Left lung (tissue), 10 donors: Measurements from ENCODE around the gene ZHX3. TPM values are rescaled to one million over a fixed set of nuclear protein-coding genes. Genes with fewer than 3 reads are reported as not detected.
A peak's percentile ranks its signal among the peaks of the same experiment; 100 is the strongest.

Source experiments
- ATAC-seq: fragments of 200-7000 bp; cut with Tn5 transposase; one replicate; pipeline ENCODE4 v1.9.1; 2020; ENCODE audit warnings: moderate library complexity
- DNase-seq, 4 donors: peaks; one replicate each; pipeline ENCODE4 v3.0.0-alpha.2; 2013 to 2020
- H3K27ac ChIP-seq, 2 donors: fragments of 200-600 bp; sonication (generic) in 1 of 2; one replicate each; pipeline versions ENCODE4 v1.5.0 to v1.8.0; 2020 to 2021
- H3K27me3 ChIP-seq, 2 donors: fragments of 200-600 bp; sonication (generic) in 1 of 2; one replicate each; pipeline versions ENCODE4 v1.5.0 to v1.8.0; 2020 to 2021
- H3K36me3 ChIP-seq, 2 donors: fragments of 200-600 bp; sonication (generic) in 1 of 2; one replicate each; pipeline versions ENCODE4 v1.5.0 to v1.8.0; 2020 to 2021
- H3K4me1 ChIP-seq, 2 donors: fragments of 200-600 bp; one replicate each; pipeline ENCODE4 v1.8.0; 2021
- H3K4me3 ChIP-seq, 2 donors: fragments of 200-600 bp; sonication (generic) in 1 of 2; one replicate each; pipeline versions ENCODE4 v1.5.0 to v1.8.0; 2020 to 2021; ENCODE audit warnings: mild to moderate bottlenecking in 1 of 2
- H3K9me3 ChIP-seq, 2 donors: fragments of 200-600 bp; sonication (generic) in 1 of 2; one replicate each; pipeline versions ENCODE4 v1.5.0 to v1.8.0; 2020 to 2021
- CTCF ChIP-seq, 2 donors: fragments of 200-600 bp; sonication (generic) in 1 of 2; IDR thresholded peaks; one replicate each; pipeline versions ENCODE4 v1.5.0 to v1.8.0; 2021; ENCODE audit warnings: antibody characterized with exemption in 2 of 2
- intact Hi-C, 2 donors: fragments of 100-400 bp; cut with DNase I; formaldehyde crosslinking; loops; one replicate each; pipeline versions ENCODE4 v1.11.2 to v1.14.2; 2022
- polyA plus RNA-seq, 6 donors: library from polyadenylated mRNA; unstranded; fragments of 120-200 nt; gene quantifications; one replicate each; pipeline ENCODE4 v1.2.1, GENCODE V29; 2013; ENCODE audit not compliant: insufficient read length in 6 of 6
- total RNA-seq, 2 donors: library from RNA; stranded (reverse); fragmentation: NEBNext Ultra II Directional; extraction: Animal tissue kit (Norgen Biotek cat#: 25700); gene quantifications; one replicate each; pipeline ENCODE4 v1.2.1, GENCODE V29; 2021
- donor health status: DM: no; HTN: yes; CAD: no.
- donor health status: DM: no; HTN: no; CAD: no.

ZHX3 gene
- total and polyA plus RNA-seq, 8 donors = 8.1 to 47.9 (median 11.2) TPM

- intact Hi-C loops = loop anchor here in 1 of 2 donors (10.0 kb wide), 1 partner anchor 54 kb away; no protein-coding TSS in a partner anchor
- no peaks in the 10 kb centered on the region for H3K9me3 ChIP-seq
- H3K27me3 ChIP-seq = no peaks in the 10 kb centered on the region
- no peak overlapping the region for H3K27ac ChIP-seq
- DNase-seq = peak in 1 of 4 donors; percentile 25
- H3K4me3 ChIP-seq = no peak overlapping the region
- H3K36me3 ChIP-seq = peaks cover 6 to 89% of the 10 kb centered on the region in 2 donors
- TF ChIP-seq CTCF (IDR thresholded peaks at IDR 0.05) = no peak
- ATAC-seq = no peak
- peaks cover 0 to 17% of the 10 kb centered on the region in 2 donors for H3K4me1 ChIP-seq
Measured at GRCh38 chr20:41170386-41171105, 147.0 kb downstream of the ZHX3 start.

GRCh38 chr20:41169791-41170351 lies 147.7 kb downstream of the ZHX3 start:
- TF ChIP-seq CTCF (IDR thresholded peaks at IDR 0.05) = no peak
- Histone ChIP-seq H3K4me1 (peaks cover 0 to 17% of the 10 kb centered on the region in 2 donors), H3K9me3 (no peaks in the 10 kb centered on the region), H3K36me3 (peaks cover 6 to 92% of the 10 kb centered on the region in 2 donors), H3K27me3 (no peaks in the 10 kb centered on the region), H3K27ac (no peak overlapping the region), H3K4me3 (no peak overlapping the region)
- DNase-seq (peak in 1 of 4 donors; percentile 29), ATAC-seq (no peak)
- intact Hi-C loops = loop anchor here in 1 of 2 donors (10.0 kb wide), 1 partner anchor 55 kb away; no protein-coding TSS in a partner anchor

DNA sequence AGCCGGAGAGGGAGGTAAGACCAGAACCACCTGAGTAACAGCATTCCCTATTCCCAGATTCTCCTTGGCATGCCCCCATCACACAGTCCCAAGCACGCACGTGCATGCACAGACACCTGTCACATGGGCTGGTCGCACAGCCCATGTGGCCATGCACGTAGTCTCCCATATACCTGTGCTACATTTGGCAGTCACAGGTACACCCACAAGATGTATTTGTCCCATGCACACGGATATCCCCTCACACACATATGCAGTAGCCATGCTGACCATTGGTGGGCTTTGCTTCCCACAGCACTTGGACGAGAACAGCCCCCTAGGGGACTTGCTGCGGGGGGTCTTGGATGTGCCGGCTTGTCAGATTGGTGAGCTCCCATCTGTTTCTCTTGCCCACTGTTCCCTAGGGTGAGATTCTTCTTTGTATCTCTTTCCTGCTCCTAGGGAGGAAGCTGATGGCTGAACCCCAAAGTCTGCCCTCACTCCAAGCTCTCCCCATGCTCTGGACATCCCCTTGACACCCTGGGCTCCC lies 148.3 kb downstream of the ZHX3 start:
- Histone ChIP-seq H3K36me3 (peaks cover 6 to 92% of the 10 kb centered on the region in 2 donors), H3K4me1 (peaks cover 0 to 17% of the 10 kb centered on the region in 2 donors), H3K27ac (no peak overlapping the region), H3K9me3 (no peaks in the 10 kb centered on the region), H3K27me3 (no peaks in the 10 kb centered on the region), H3K4me3 (no peak overlapping the region)
- DNase-seq (no peak), ATAC-seq (no peak)
- intact Hi-C loops = no loop called here
- no peak for TF ChIP-seq CTCF (IDR thresholded peaks at IDR 0.05)

DNA sequence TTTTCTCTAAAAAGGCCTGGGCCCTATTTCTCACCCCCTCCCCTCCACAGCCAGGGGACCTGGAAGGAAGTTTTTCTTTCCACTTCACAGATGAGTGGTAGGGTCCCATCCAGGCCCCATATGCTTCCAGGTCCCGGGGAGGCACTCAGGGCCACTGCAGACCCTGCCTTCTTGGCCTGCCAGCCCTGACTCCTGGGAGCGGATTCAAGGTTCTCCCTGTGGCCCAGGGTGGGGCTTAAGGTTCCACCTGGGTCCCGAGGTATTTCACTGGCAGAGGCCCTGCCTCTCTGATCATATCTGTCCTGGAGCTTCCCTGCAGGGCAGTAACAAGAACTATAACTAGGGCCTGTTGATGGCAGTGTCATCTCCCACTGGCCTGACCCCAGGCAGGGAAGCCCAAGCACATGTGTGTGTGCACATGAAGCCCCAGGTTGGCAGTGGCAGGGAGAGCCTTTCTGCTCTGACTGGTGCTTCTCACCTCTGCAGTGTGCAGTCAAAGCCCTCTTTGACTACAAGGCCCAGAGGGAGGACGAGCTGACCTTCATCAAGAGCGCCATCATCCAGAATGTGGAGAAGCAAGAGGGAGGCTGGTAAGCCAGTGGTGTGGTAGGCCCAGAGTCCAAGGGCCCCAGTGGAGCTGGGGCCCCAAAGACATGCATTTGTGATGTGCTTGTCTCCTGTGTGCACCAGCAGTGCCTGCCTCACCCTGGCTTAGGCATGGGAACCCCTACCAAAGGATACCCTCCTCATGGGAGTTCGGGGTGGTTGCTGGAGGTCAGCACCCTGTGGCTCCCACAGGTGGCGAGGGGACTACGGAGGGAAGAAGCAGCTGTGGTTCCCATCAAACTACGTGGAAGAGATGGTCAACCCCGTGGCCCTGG lies 149.0 kb downstream of the ZHX3 start:
- Histone ChIP-seq H3K36me3 (peaks cover 3 to 92% of the 10 kb centered on the region in 2 donors), H3K4me3 (no peak overlapping the region), H3K4me1 (peaks cover 0 to 17% of the 10 kb centered on the region in 2 donors), H3K9me3 (no peaks in the 10 kb centered on the region), H3K27me3 (no peaks in the 10 kb centered on the region), H3K27ac (no peak overlapping the region)
- DNase-seq (peak in 1 of 4 donors; percentile 27), ATAC-seq (no peak)
- TF ChIP-seq CTCF (IDR thresholded peaks at IDR 0.05) = no peak
- intact Hi-C loops = no loop called here
